ENCODE measurements around the gene JKAMP. TPM values are rescaled to one million over a fixed set of nuclear protein-coding genes. Genes with fewer than 3 reads are reported as not detected.

JKAMP gene
- total RNA-seq, 6 donors from 2014 or later, result 34.2 to 59.7 (median 44.0) TPM

GRCh38 chr14:59507752-59508103 lies 23.4 kb downstream of the JKAMP start:
- no peak overlapping the region for H3K27ac ChIP-seq
- no peak for TF ChIP-seq EP300 (IDR thresholded peaks at IDR 0.05)
- no peak for TF ChIP-seq POLR2AphosphoS5 (IDR thresholded peaks at IDR 0.05)
- no peak for TF ChIP-seq CTCF (IDR thresholded peaks at IDR 0.05)
- no peak for TF ChIP-seq POLR2A (IDR thresholded peaks at IDR 0.05)
- ATAC-seq (ENCODE audit: low FRiP score in 2 of 2), result no peak
- 90 to 93% methylated on average over 3 of the region's 3 CpGs for WGBS, 2 donors
- no peaks in the 10 kb centered on the region for H3K27me3 ChIP-seq
- H3K36me3 ChIP-seq, result peaks cover 0 to 22% (median 7%) of the 10 kb centered on the region in 4 donors
- no peak overlapping the region for H3K4me3 ChIP-seq
- H3K4me1 ChIP-seq, result no peaks in the 10 kb centered on the region
- no peaks in the 10 kb centered on the region for H3K9me3 ChIP-seq
- no peak for DNase-seq

GRCh38 chr14:59509101-59509500 lies 24.8 kb downstream of the JKAMP start:
- ATAC-seq (ENCODE audit: low FRiP score in 2 of 2) (no peak), DNase-seq (no peak)
- Histone ChIP-seq H3K4me3 (no peak overlapping the region), H3K4me1 (no peaks in the 10 kb centered on the region), H3K9me3 (no peaks in the 10 kb centered on the region), H3K36me3 (peaks cover 0 to 10% (median 3%) of the 10 kb centered on the region in 4 donors), H3K27ac (no peak overlapping the region), H3K27me3 (no peaks in the 10 kb centered on the region)
- TF ChIP-seq POLR2AphosphoS5 (IDR thresholded peaks at IDR 0.05) (no peak), POLR2A (IDR thresholded peaks at IDR 0.05) (no peak), CTCF (IDR thresholded peaks at IDR 0.05) (no peak), EP300 (IDR thresholded peaks at IDR 0.05) (no peak)
- 83 to 86% methylated on average over 3 of the region's 3 CpGs for WGBS, 2 donors

DNA sequence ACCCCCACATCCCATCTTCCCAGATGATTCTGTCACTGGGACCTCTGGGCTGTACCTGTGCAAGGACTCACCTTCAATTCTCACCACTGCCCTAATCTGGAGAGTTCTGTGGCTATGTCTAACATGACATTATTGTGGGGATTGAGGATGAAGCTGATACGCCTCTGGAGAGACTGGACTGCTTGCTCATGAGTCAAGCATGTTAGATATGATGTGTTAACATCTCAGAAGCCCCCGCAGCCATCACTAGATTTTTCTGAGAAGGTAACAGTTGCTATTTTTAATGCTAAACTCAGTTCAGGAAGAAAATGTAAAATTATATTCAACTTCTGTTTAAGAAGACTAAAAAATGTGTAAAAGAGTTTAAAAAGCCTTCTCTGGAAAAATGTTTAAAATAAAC lies 25.7 kb downstream of the JKAMP start:
- DNase-seq (no peak), ATAC-seq (ENCODE audit: low FRiP score in 2 of 2) (no peak)
- H3K27ac ChIP-seq, result no peak overlapping the region
- no peak for TF ChIP-seq EP300 (IDR thresholded peaks at IDR 0.05)
- no peak for TF ChIP-seq POLR2A (IDR thresholded peaks at IDR 0.05)
- no peak for TF ChIP-seq CTCF (IDR thresholded peaks at IDR 0.05)
- no peak for TF ChIP-seq POLR2AphosphoS5 (IDR thresholded peaks at IDR 0.05)
- no peaks in the 10 kb centered on the region for H3K4me1 ChIP-seq
- no peaks in the 10 kb centered on the region for H3K9me3 ChIP-seq
- H3K4me3 ChIP-seq, result no peak overlapping the region
- H3K27me3 ChIP-seq, result no peaks in the 10 kb centered on the region
- WGBS, 2 donors, result 80% methylated on average over 2 of the region's 2 CpGs
- H3K36me3 ChIP-seq, result peaks cover 0 to 3% (median 0%) of the 10 kb centered on the region in 4 donors

DNA sequence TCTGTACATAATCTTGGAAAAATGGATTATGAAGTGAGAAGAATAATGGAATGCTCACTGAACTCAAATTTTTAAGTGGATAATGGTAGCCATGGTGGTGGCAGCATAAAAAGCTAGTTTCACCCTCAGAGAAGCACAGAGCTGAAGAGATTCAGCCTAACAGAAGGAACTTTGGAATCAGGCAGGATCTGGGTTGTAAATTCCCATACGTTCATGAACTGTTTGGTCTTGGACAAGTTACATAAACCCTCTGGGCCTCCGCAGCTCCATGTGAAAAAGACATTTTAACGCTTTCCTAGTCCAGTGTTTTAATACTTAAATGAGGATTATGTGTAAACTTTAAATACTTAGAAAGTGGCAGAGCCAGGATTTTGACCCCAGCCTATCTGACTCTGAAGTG lies 26.6 kb downstream of the JKAMP start:
- Histone ChIP-seq H3K27me3 (no peaks in the 10 kb centered on the region), H3K9me3 (no peaks in the 10 kb centered on the region), H3K4me3 (no peak overlapping the region), H3K4me1 (no peaks in the 10 kb centered on the region), H3K36me3 (no peaks in the 10 kb centered on the region), H3K27ac (no peak overlapping the region)
- TF ChIP-seq CTCF (IDR thresholded peaks at IDR 0.05) (no peak), POLR2A (IDR thresholded peaks at IDR 0.05) (no peak), EP300 (IDR thresholded peaks at IDR 0.05) (no peak), POLR2AphosphoS5 (IDR thresholded peaks at IDR 0.05) (no peak)
- WGBS, 2 donors, result 63 to 65% methylated on average over 3 of the region's 3 CpGs
- no peak for DNase-seq
- no peak for ATAC-seq (ENCODE audit: low FRiP score in 2 of 2)

DNA sequence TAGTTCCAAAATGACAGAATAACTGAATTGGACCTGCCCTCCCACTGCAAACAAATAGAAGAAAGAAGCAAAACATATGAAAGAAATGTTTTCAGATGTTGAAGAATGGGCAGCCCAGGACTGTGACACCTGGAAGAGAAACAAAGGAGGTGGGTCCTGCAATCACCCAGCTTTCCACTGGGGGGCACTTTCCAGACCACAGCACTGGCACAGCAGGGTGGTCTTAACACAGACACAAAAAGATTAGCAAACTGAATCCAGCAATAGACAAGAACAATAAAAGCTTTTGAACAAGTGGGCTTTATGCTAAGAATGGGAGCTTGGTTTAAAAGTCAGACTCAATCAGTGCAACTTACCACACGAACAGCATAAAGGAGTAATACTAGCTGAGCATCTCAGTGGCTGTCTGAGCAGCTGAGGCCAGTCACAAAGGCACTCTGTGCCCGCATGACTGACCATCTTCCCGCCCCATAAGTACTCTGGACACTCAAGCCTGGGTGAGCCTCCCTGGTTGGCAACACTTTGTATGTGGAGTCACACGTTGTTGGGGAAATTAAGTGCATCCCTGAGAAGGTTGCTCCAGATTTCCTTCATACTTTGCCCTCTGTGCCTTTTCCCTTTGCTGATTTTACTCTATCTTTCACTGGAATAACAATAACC lies 27.7 kb downstream of the JKAMP start:
- no peak for DNase-seq
- WGBS, 2 donors, result 77% methylated on average over 3 to 4 of the region's 4 CpGs
- no peaks in the 10 kb centered on the region for H3K27me3 ChIP-seq
- no peak overlapping the region for H3K4me3 ChIP-seq
- no peak overlapping the region for H3K27ac ChIP-seq
- TF ChIP-seq EP300 (IDR thresholded peaks at IDR 0.05) (no peak), POLR2AphosphoS5 (IDR thresholded peaks at IDR 0.05) (no peak), CTCF (IDR thresholded peaks at IDR 0.05) (peak in 2 of 6 experiments; percentile 8 to 20)
- H3K4me1 ChIP-seq, result no peaks in the 10 kb centered on the region
- no peaks in the 10 kb centered on the region for H3K36me3 ChIP-seq
- ATAC-seq (ENCODE audit: low FRiP score in 2 of 2), result no peak
- H3K9me3 ChIP-seq, result no peaks in the 10 kb centered on the region

Data from upper lobe of left lung (tissue), 6 donors.